SKM-1 treated with dmso at 0.1 percent for 144 hours (cell line): ENCODE data around the gene LPIN3.

ENCODE experiments used
- DNase-seq: peaks from one replicate; lab custom pipeline; 2025; ENCODE audit not compliant: unreplicated experiment; lab: John Stamatoyannopoulos, UW

Gene LPIN3

GRCh38 chr20:41392295-41392694, 51.7 kb downstream of the LPIN3 start:
- DNase-seq = no peak

- no peak for DNase-seq
Measured at GRCh38 chr20:41392871-41393704, 52.5 kb downstream of the LPIN3 start.

- no peak for DNase-seq
Measured at GRCh38 chr20:41393705-41394066, 53.1 kb downstream of the LPIN3 start.

- DNase-seq = no peak
Measured at GRCh38 chr20:41394081-41394480, 53.5 kb downstream of the LPIN3 start.

GRCh38 chr20:41394931-41395666, 54.5 kb downstream of the LPIN3 start:
- no peak for DNase-seq

- DNase-seq = no peak
Measured at GRCh38 chr20:41395667-41396664, 55.3 kb downstream of the LPIN3 start.

- DNase-seq = no peak
Measured at GRCh38 chr20:41398408-41398807, 57.8 kb downstream of the LPIN3 start.

- DNase-seq = no peak
Measured at GRCh38 chr20:41403604-41404003, 63.0 kb downstream of the LPIN3 start.

- no peak for DNase-seq
Measured at GRCh38 chr20:41405436-41405835, 64.8 kb downstream of the LPIN3 start.

- DNase-seq = no peak
Measured at GRCh38 chr20:41406353-41406752, 65.7 kb downstream of the LPIN3 start.

- no peak for DNase-seq
Measured at GRCh38 chr20:41406896-41407444, 66.3 kb downstream of the LPIN3 start.

- DNase-seq = no peak
Measured at GRCh38 chr20:41407607-41408006, 67.0 kb downstream of the LPIN3 start.

- peak; percentile 5 for DNase-seq
Measured at GRCh38 chr20:41408156-41408794, 67.7 kb downstream of the LPIN3 start.

GRCh38 chr20:41408986-41409385, 68.4 kb downstream of the LPIN3 start:
- DNase-seq = no peak
